Calu3 (cell line): ENCODE measurements around the gene TAF1. TPM values are rescaled to one million over a fixed set of nuclear protein-coding genes. Genes with fewer than 3 reads are reported as not detected.
"Not testable (repeated sequence)": the region's sequence is repeated elsewhere in the genome, so short reads cannot be mapped to it uniquely, and the experiment has no call there.

Experiments used
- Bru-seq: library from RNA; stranded (reverse); fragments of 400-500 nt; gene quantifications from one replicate; lab custom pipeline; 2021; lab: Mats Ljungman, UMichigan
- BruChase-seq, 2 experiments: library from RNA; stranded (reverse); fragments of 400-500 nt; gene quantifications; one replicate each; lab custom pipeline; 2021; lab: Mats Ljungman, UMichigan
- BruUV-seq: library from RNA; stranded (reverse); fragments of 400-500 nt; replicated peaks from 2 replicates; lab custom pipeline; 2021; lab: Mats Ljungman, UMichigan
- CTCF ChIA-PET: fragments of 300-600 bp; sonication (Branson Sonifier 250); formaldehyde crosslinking; loops from one replicate; lab custom pipeline; 2022; ENCODE audit warnings: antibody characterized with exemption; lab: Charles Lee
- DNase-seq: peaks from one replicate; pipeline ENCODE4 v3.0.0; 2022
- H3K27ac Mint-ChIP-seq: one replicate; pipeline ENCODE4 v1.8.0; 2022; ENCODE audit warnings: mixed read lengths; ENCODE audit not compliant: unreplicated experiment
- H3K27me3 Mint-ChIP-seq: one replicate; pipeline ENCODE4 v1.8.0; 2022; ENCODE audit warnings: mixed read lengths; ENCODE audit not compliant: unreplicated experiment
- H3K36me3 Mint-ChIP-seq: one replicate; pipeline ENCODE4 v1.8.0; 2022; ENCODE audit warnings: mild to moderate bottlenecking, moderate library complexity, mixed read lengths; ENCODE audit not compliant: insufficient read depth, unreplicated experiment
- H3K4me1 Mint-ChIP-seq: one replicate; pipeline ENCODE4 v1.8.0; 2022; ENCODE audit warnings: mild to moderate bottlenecking, low read depth, mixed read lengths; ENCODE audit not compliant: unreplicated experiment
- H3K4me3 Mint-ChIP-seq: one replicate; pipeline ENCODE4 v1.8.0; 2022; ENCODE audit warnings: mild to moderate bottlenecking, low read depth, moderate library complexity, mixed read lengths; ENCODE audit not compliant: unreplicated experiment
- H3K9me3 Mint-ChIP-seq: one replicate; pipeline ENCODE4 v1.8.0; 2022; ENCODE audit warnings: low read depth, mixed read lengths; ENCODE audit not compliant: unreplicated experiment
- intact Hi-C: fragments of 100-400 bp; cut with micrococcal nuclease; formaldehyde crosslinking; loops from one replicate; pipeline ENCODE4 v1.10.0; 2022; ENCODE audit not compliant: unreplicated experiment
- long read RNA-seq: library from polyadenylated mRNA; stranded (forward); transcript quantifications from one replicate; pipeline ENCODE4 v2.0.0, GENCODE V29; 2022
- total RNA-seq: library from RNA; stranded (reverse); gene quantifications from 2 replicates; pipeline ENCODE4 v1.2.3, GENCODE V29; 2022
- TF ChIP-seq, protein P1 (sequence below): fragments of 200-600 bp; IDR thresholded peaks from one replicate; pipeline ENCODE4 v1.8.0; 2022; ENCODE audit warnings: antibody characterized with exemption; ENCODE audit not compliant: unreplicated experiment

The TAF1 gene, protein sequence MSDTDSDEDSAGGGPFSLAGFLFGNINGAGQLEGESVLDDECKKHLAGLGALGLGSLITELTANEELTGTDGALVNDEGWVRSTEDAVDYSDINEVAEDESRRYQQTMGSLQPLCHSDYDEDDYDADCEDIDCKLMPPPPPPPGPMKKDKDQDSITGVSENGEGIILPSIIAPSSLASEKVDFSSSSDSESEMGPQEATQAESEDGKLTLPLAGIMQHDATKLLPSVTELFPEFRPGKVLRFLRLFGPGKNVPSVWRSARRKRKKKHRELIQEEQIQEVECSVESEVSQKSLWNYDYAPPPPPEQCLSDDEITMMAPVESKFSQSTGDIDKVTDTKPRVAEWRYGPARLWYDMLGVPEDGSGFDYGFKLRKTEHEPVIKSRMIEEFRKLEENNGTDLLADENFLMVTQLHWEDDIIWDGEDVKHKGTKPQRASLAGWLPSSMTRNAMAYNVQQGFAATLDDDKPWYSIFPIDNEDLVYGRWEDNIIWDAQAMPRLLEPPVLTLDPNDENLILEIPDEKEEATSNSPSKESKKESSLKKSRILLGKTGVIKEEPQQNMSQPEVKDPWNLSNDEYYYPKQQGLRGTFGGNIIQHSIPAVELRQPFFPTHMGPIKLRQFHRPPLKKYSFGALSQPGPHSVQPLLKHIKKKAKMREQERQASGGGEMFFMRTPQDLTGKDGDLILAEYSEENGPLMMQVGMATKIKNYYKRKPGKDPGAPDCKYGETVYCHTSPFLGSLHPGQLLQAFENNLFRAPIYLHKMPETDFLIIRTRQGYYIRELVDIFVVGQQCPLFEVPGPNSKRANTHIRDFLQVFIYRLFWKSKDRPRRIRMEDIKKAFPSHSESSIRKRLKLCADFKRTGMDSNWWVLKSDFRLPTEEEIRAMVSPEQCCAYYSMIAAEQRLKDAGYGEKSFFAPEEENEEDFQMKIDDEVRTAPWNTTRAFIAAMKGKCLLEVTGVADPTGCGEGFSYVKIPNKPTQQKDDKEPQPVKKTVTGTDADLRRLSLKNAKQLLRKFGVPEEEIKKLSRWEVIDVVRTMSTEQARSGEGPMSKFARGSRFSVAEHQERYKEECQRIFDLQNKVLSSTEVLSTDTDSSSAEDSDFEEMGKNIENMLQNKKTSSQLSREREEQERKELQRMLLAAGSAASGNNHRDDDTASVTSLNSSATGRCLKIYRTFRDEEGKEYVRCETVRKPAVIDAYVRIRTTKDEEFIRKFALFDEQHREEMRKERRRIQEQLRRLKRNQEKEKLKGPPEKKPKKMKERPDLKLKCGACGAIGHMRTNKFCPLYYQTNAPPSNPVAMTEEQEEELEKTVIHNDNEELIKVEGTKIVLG (N-terminal part only)
- total RNA-seq (50.3 and 54.9 TPM in 2 replicates), Bru-seq, nascent RNA (percentile 85 among the genes with signal in this experiment), BruChase-seq, experiment 1, labeled RNA remaining after a 6-hour chase (percentile 88 among the genes with signal in this experiment), BruChase-seq, experiment 2, labeled RNA remaining after a 2-hour chase (percentile 88 among the genes with signal in this experiment)
- long read RNA-seq, partial matches to known transcripts = 3 of 7 reads
- long read RNA-seq, other reads (novel, unspliced or antisense) = 4 of 7 reads

DNA sequence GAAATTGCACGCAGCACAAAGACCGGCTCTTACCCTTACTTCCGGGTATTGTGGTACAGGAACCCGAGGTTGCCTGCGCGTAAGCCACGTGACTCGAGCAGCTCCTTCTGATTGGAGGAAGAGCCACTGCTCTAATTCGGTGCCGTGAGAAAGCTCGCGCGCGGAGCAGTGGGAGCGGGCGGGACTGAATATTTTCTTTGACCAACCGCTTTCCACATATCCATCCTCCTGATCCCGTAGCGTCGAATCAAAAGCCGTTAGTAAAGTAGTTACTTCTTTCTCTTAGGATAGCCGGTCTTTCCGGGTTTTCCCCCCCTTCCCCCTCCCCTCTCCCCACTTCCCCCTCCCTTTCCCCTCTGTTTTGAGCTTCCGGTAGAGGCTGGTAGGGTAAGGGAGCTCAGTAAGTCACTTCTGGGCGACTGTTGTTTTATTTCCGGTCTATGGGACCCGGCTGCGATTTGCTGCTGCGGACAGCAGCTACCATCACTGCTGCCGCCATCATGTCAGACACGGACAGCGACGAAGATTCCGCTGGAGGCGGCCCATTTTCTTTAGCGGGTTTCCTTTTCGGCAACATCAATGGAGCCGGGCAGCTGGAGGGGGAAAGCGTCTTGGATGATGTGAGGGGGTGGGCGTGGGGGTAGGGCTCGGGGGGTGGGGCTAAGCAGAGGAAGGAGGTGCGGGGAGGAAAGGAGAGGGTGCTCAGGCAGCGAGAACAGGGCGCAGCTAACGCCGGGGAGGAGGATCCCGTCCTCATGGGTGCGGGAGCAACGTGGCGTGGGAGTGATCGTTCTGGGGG lies at the start of gene TAF1:
TSS of gene TAF1 (plus strand) at position 483 of the 799 bp plus-strand sequence. CDS start at position 501, 18 bp downstream.
- peak; percentile 91 for DNase-seq
- BruUV-seq = no TSS peak
- H3K27me3 Mint-ChIP-seq = no peaks in the 10 kb centered on the region
- intact Hi-C loops = loop anchor here (10.0 kb wide), 1 partner anchor 151 kb away; no protein-coding TSS in a partner anchor
- peaks cover 20% of the 10 kb centered on the region for H3K4me1 Mint-ChIP-seq
- peak within 1 kb of the TSS; percentile 97 for H3K27ac Mint-ChIP-seq
- H3K4me3 Mint-ChIP-seq = peak within 1 kb of the TSS; percentile 98
- no peaks in the 10 kb centered on the region for H3K9me3 Mint-ChIP-seq
- H3K36me3 Mint-ChIP-seq = peaks cover 42% of the 10 kb centered on the region
- TF ChIP-seq, protein P1, sequence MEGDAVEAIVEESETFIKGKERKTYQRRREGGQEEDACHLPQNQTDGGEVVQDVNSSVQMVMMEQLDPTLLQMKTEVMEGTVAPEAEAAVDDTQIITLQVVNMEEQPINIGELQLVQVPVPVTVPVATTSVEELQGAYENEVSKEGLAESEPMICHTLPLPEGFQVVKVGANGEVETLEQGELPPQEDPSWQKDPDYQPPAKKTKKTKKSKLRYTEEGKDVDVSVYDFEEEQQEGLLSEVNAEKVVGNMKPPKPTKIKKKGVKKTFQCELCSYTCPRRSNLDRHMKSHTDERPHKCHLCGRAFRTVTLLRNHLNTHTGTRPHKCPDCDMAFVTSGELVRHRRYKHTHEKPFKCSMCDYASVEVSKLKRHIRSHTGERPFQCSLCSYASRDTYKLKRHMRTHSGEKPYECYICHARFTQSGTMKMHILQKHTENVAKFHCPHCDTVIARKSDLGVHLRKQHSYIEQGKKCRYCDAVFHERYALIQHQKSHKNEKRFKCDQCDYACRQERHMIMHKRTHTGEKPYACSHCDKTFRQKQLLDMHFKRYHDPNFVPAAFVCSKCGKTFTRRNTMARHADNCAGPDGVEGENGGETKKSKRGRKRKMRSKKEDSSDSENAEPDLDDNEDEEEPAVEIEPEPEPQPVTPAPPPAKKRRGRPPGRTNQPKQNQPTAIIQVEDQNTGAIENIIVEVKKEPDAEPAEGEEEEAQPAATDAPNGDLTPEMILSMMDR = no peak
- CTCF ChIA-PET = interaction anchor here (0.5 to 1.2 kb wide), 9 partner anchors 39 to 701 kb away, joined by 3 to 4 read pairs (median 3); partner anchors contain the start of gene NONO

DNA sequence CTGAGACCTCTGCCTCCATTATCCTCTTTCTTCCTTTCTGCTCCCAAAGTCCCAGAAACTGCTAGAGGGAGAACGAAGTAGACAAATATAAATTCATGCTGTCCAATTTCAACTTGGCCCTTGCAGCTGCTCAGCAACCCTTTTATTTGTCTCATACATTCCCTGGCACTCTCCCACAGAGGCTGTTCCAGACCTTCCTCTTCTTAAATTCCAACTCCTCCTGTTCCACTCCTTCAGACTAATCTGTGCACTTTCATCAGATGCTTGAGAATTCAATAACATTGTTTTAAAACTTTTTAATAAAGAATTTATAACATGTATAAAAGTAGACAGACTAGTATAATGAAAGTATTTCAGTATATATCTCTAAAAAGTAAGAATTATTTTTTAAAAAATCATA lies 49.2 kb upstream of the TAF1 start:
- DNase-seq, CTCF ChIA-PET, BruUV-seq, intact Hi-C loops, H3K27me3 Mint-ChIP-seq, H3K27ac Mint-ChIP-seq, H3K9me3 Mint-ChIP-seq, H3K4me3 Mint-ChIP-seq, H3K36me3 Mint-ChIP-seq, H3K4me1 Mint-ChIP-seq: not testable (repeated sequence)

DNA sequence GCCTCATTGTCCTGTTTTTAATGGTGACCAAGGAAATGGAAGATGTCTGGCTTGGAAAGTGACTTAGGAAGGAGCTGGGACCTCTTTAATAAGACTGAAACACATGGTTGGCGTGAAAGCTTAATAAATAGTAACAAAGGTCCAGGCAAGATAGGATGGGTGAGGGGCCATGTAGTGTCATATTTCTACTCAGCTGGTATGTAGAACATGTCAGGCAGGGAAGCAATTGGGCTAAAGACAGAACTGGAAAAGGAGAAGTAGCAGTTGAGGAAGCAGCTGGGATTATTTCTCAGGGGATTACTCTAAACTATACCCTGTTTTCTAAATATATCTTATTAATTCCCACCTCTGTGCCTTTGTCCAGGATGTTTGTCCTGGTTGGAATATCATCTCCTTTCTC lies 46.0 kb upstream of the TAF1 start:
- TF ChIP-seq, protein P1 = no peak
- H3K36me3 Mint-ChIP-seq = peaks cover 6% of the 10 kb centered on the region
- no peak for DNase-seq
- no peak overlapping the region for H3K4me3 Mint-ChIP-seq
- no peak overlapping the region for H3K27ac Mint-ChIP-seq
- BruUV-seq = no TSS peak
- no peaks in the 10 kb centered on the region for H3K4me1 Mint-ChIP-seq
- intact Hi-C loops = no loop called here
- CTCF ChIA-PET = no interaction called here
- no peaks in the 10 kb centered on the region for H3K27me3 Mint-ChIP-seq
- no peaks in the 10 kb centered on the region for H3K9me3 Mint-ChIP-seq

DNA sequence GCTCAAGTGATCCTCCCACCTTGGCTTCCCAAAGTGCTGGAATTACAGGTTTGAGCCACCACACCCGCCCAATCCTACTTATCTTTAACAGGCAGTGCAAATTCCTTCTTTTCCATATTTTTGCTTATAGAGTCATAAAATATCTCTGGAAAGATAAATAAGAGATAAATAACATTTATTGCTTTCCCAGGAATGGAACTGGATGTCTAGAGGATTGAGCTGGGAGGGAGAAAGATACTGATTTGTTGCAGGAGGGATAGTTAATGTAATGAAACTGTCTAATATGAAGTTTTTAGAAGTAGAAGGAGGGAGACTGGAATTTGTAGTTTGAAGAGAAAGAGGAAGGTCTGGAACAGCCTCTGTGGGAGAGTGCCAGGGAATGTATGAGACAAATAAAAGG lies 44.4 kb upstream of the TAF1 start:
- no peaks in the 10 kb centered on the region for H3K27me3 Mint-ChIP-seq
- intact Hi-C loops = no loop called here
- DNase-seq = no peak
- no peak overlapping the region for H3K27ac Mint-ChIP-seq
- no peaks in the 10 kb centered on the region for H3K4me1 Mint-ChIP-seq
- TF ChIP-seq, protein P1 = no peak
- peaks cover 6% of the 10 kb centered on the region for H3K36me3 Mint-ChIP-seq
- H3K9me3 Mint-ChIP-seq = no peaks in the 10 kb centered on the region
- BruUV-seq = no TSS peak
- CTCF ChIA-PET = no interaction called here
- no peak overlapping the region for H3K4me3 Mint-ChIP-seq

DNA sequence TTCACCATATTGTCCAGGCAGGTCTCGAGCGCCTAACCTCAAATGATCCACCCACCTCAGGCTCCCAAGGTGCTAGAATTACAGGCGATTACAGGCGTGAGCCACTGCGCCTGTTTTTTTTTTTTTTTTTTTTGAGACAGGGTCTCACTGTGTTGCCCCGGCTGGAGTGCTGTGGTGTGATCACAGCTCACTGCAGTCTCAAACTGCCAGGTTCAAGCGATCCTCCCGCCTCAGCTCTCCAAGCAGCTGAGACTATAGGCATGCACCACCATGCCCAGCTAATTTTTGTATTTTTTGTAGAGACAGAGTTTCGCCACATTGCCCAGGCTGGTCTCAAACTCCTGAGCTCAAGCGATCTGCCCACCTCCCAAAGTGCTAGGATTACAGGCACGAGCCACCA lies 41.7 kb upstream of the TAF1 start:
- H3K9me3 Mint-ChIP-seq, intact Hi-C loops: not testable (repeated sequence)

More for the DNA sequence above, 41.7 kb upstream of the TAF1 start:
- not testable (repeated sequence) for BruUV-seq, H3K27me3 Mint-ChIP-seq, H3K4me1 Mint-ChIP-seq, DNase-seq, H3K27ac Mint-ChIP-seq, H3K36me3 Mint-ChIP-seq, H3K4me3 Mint-ChIP-seq
- CTCF ChIA-PET = interaction anchor here (0.7 kb wide), 1 partner anchor 29 kb away, joined by 3 read pairs; no protein-coding TSS in a partner anchor
